Panc1 (cell line): ENCODE results near the gene QRICH1. TPM values are rescaled to one million over a fixed set of nuclear protein-coding genes. Genes with fewer than 3 reads are reported as not detected.

Experiments used
- ATAC-seq: fragments of 200-7000 bp; cut with Tn5 transposase; 2 replicates; pipeline ENCODE4 v1.9.1; 2020; ENCODE audit warnings: mild to moderate bottlenecking, moderate library complexity
- BruUV-seq: library from RNA; stranded (reverse); fragments of 400-500 nt; replicated peaks from 2 replicates; lab custom pipeline; 2021; lab: Mats Ljungman, UMichigan
- CTCF ChIA-PET: fragments of 300-600 bp; sonication (Branson Sonifier 250); formaldehyde crosslinking; loops from one replicate; lab custom pipeline; 2022; ENCODE audit warnings: antibody characterized with exemption; lab: Charles Lee
- POLR2A ChIA-PET: fragments of 300-600 bp; sonication (Branson Sonifier 250); formaldehyde crosslinking; loops from one replicate; lab custom pipeline; 2022; ENCODE audit warnings: antibody characterized with exemption; lab: Charles Lee
- DNase-seq: peaks from one replicate; pipeline ENCODE4 v3.0.0-alpha.2; 2010; ENCODE audit warnings: low read depth, low spot score
- H3K27ac ChIP-seq: 2 replicates; pipeline ENCODE4 v1.5.1; 2011; ENCODE audit warnings: mild to moderate bottlenecking, low read length, inconsistent platforms
- H3K27me3 ChIP-seq: fragments of 200-500 bp; sonication (Bioruptor generic); 2 replicates; pipeline ENCODE4 v1.6.0; 2014; ENCODE audit warnings: low read length, inconsistent platforms; ENCODE audit not compliant: control insufficient read depth, insufficient read depth
- H3K36me3 ChIP-seq: fragments of 200-500 bp; sonication (Bioruptor generic); 2 replicates; pipeline ENCODE4 v1.5.1; 2014; ENCODE audit warnings: inconsistent platforms, mild to moderate bottlenecking, low read length, moderate library complexity; ENCODE audit not compliant: control insufficient read depth, insufficient read depth
- H3K4me1 ChIP-seq: 2 replicates; pipeline ENCODE4 v1.5.1; 2011; ENCODE audit warnings: inconsistent platforms, mild to moderate bottlenecking, low read length, moderate library complexity; ENCODE audit not compliant: control insufficient read depth, insufficient read depth
- H3K4me3 ChIP-seq, 2 experiments: 2 replicates each; pipeline ENCODE4 v1.5.1; 2011 to 2012; ENCODE audit warnings: low read depth in 2 of 2, low read length in 2 of 2, mild to moderate bottlenecking in 2 of 2, inconsistent platforms in 1 of 2, moderate library complexity in 1 of 2
- H3K9me3 ChIP-seq: fragments of 200-500 bp; sonication (Bioruptor generic); 2 replicates; pipeline ENCODE4 v1.5.1; 2014; ENCODE audit warnings: low read depth, mild to moderate bottlenecking, inconsistent platforms, low read length, moderate library complexity; ENCODE audit not compliant: control insufficient read depth, insufficient read depth
- POLR2AphosphoS5 ChIP-seq: IDR thresholded peaks from 2 replicates; pipeline ENCODE4 v1.6.1; 2012; ENCODE audit warnings: mild to moderate bottlenecking, low read depth, low read length, moderate library complexity
- SIN3A ChIP-seq: IDR thresholded peaks from 2 replicates; pipeline ENCODE4 v1.6.1; 2012; ENCODE audit warnings: low read depth, mild to moderate bottlenecking, low read length, moderate library complexity, borderline replicate concordance; ENCODE audit not compliant: insufficient read depth
- TCF7L2 ChIP-seq: IDR thresholded peaks from 2 replicates; pipeline ENCODE4 v1.6.1; 2011; ENCODE audit warnings: mild to moderate bottlenecking, low read depth, low read length, inconsistent platforms
- in situ Hi-C: cut with HindIII; loops from 2 replicates; pipeline ENCODE4 v1.10.0; 2016; ENCODE audit warnings: low sequenced_read_pairs, low pct_unique_long_range_greater_than_20kb
- intact Hi-C: fragments of 100-400 bp; cut with micrococcal nuclease; formaldehyde crosslinking; loops from one replicate; pipeline ENCODE4 v1.10.0; 2022; ENCODE audit not compliant: unreplicated experiment
- total RNA-seq: library from RNA; stranded (reverse); gene quantifications from one replicate; pipeline ENCODE4 v1.2.1, GENCODE V29; 2021; ENCODE audit not compliant: unreplicated experiment
- TF ChIP-seq, protein P1 (sequence below): fragments of 450-650 bp; IDR thresholded peaks from 2 replicates; pipeline ENCODE4 v1.5.1; 2017; ENCODE audit warnings: mild to moderate bottlenecking
- TF ChIP-seq, protein P2 (sequence below), 2 experiments: IDR thresholded peaks; 2 replicates each; pipeline ENCODE4 v1.6.1; 2011 to 2012; ENCODE audit warnings: low read depth in 2 of 2, control low read depth in 1 of 2, low read length in 1 of 2, mild to moderate bottlenecking in 1 of 2, moderate library complexity in 1 of 2; ENCODE audit not compliant: insufficient read depth in 1 of 2

Gene QRICH1
- total RNA-seq, 1 experiment from 2014 or later = 79.9 TPM

DNA sequence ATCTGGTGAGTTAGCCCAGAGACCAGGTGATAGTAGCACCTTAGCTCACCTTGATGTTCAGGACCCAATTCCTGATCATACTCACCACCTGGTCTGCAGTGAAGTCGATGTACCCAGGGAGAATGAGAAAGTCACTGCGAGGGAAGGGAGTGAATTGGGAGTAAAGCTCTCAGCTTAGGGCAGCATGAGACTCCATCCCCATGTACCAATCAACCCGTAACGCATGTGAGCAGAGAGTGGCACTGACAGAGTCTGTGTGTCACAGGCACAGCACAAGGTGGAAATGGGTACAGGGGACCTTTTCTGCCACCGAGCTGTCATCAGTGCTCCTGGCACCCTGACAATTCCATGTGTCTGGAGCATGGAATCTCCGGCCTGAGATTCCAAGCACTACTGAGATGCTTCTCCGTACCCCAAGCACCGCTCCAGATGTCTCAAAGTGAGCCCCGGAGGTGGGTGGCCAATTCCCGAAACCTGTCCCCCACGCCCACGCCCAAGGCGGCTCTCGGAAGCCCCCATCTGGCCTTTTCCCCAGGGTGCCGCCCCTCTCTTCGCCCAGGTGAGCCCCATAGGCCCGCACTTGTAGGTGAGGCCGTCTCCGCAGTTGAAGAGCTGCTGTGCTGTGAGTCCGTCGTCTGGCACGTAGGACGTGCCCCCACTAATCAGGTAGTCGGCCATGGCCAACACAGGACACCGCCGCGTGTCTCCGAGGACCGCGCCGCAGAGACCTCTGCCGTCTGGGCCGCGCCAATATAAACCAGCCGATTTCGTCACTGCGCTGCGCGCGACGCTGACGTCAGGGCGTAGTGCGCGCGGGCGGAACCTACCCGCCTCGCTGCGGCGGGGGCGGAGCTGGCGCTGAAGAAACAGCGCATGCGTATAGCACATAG, 65.0 kb downstream of the QRICH1 start, which contains the start of gene IMPDH2:
Gene IMPDH2 (minus strand): TSS at position 726 of the 890 bp plus-strand sequence. CDS start 48 bp downstream, at position 678.
- Histone ChIP-seq H3K36me3 (peaks cover 12% of the 10 kb centered on the region), H3K9me3 (no peaks in the 10 kb centered on the region), H3K27me3 (no peaks in the 10 kb centered on the region), H3K4me3 (peak within 1 kb of the TSS; percentile 50 to 79), H3K27ac (peak within 1 kb of the TSS; percentile 79), H3K4me1 (peaks cover 29% of the 10 kb centered on the region)
- no TSS peak for BruUV-seq
- DNase-seq (peak; percentile 71), ATAC-seq (peak; percentile 91)
- ChIA-PET CTCF (no interaction called here), POLR2A (interaction anchor here (0.6 to 0.7 kb wide), 3 partner anchors 65 to 195 kb away, joined by 3 read pairs; partner anchors contain the start of gene QRICH1)
- TF ChIP-seq, protein P1, sequence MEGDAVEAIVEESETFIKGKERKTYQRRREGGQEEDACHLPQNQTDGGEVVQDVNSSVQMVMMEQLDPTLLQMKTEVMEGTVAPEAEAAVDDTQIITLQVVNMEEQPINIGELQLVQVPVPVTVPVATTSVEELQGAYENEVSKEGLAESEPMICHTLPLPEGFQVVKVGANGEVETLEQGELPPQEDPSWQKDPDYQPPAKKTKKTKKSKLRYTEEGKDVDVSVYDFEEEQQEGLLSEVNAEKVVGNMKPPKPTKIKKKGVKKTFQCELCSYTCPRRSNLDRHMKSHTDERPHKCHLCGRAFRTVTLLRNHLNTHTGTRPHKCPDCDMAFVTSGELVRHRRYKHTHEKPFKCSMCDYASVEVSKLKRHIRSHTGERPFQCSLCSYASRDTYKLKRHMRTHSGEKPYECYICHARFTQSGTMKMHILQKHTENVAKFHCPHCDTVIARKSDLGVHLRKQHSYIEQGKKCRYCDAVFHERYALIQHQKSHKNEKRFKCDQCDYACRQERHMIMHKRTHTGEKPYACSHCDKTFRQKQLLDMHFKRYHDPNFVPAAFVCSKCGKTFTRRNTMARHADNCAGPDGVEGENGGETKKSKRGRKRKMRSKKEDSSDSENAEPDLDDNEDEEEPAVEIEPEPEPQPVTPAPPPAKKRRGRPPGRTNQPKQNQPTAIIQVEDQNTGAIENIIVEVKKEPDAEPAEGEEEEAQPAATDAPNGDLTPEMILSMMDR = no peak
- no peak for TF ChIP-seq TCF7L2
- TF ChIP-seq POLR2AphosphoS5 = peak; percentile 99
- TF ChIP-seq SIN3A = peak; percentile 67; the same call in 1 of the 2 replicates
- TF ChIP-seq, protein P2, sequence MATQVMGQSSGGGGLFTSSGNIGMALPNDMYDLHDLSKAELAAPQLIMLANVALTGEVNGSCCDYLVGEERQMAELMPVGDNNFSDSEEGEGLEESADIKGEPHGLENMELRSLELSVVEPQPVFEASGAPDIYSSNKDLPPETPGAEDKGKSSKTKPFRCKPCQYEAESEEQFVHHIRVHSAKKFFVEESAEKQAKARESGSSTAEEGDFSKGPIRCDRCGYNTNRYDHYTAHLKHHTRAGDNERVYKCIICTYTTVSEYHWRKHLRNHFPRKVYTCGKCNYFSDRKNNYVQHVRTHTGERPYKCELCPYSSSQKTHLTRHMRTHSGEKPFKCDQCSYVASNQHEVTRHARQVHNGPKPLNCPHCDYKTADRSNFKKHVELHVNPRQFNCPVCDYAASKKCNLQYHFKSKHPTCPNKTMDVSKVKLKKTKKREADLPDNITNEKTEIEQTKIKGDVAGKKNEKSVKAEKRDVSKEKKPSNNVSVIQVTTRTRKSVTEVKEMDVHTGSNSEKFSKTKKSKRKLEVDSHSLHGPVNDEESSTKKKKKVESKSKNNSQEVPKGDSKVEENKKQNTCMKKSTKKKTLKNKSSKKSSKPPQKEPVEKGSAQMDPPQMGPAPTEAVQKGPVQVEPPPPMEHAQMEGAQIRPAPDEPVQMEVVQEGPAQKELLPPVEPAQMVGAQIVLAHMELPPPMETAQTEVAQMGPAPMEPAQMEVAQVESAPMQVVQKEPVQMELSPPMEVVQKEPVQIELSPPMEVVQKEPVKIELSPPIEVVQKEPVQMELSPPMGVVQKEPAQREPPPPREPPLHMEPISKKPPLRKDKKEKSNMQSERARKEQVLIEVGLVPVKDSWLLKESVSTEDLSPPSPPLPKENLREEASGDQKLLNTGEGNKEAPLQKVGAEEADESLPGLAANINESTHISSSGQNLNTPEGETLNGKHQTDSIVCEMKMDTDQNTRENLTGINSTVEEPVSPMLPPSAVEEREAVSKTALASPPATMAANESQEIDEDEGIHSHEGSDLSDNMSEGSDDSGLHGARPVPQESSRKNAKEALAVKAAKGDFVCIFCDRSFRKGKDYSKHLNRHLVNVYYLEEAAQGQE (IDR thresholded peaks at IDR 0.05; ENCODE audit: insufficient read depth in 1 of 2, low read depth in 2 of 2, low read length in 1 of 2) = no peak
- in situ Hi-C loops = no loop called here
- intact Hi-C loops = no loop called here

DNA sequence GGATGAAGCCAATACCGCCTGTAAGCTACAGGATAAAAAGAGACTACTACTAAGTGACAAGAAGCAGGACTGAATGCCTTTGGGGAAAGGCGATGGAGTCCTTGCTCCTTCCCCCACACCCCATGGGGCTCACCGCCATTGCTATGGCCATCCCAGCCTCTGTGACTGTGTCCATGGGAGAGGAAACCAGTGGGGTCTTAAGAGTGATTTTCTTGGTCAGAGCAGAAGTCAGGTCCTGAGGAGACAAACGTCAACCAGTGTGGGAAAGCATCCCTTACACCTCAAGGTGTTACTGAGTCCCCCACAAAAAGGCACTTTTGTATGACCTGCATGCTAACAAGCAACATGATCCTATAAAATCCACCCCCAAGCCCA, 65.6 kb downstream of the QRICH1 start:
- intact Hi-C loops = no loop called here
- H3K4me1 ChIP-seq = peaks cover 32% of the 10 kb centered on the region
- ChIA-PET POLR2A (interaction anchor here (0.6 to 0.7 kb wide), 2 partner anchors 66 to 105 kb away, joined by 3 read pairs; partner anchors contain the start of gene QRICH1), CTCF (no interaction called here)
- H3K36me3 ChIP-seq = peaks cover 12% of the 10 kb centered on the region
- no peaks in the 10 kb centered on the region for H3K9me3 ChIP-seq
- no peaks in the 10 kb centered on the region for H3K27me3 ChIP-seq
- in situ Hi-C loops = no loop called here
- TF ChIP-seq, protein P1 = no peak
- TF ChIP-seq TCF7L2 (no peak), POLR2AphosphoS5 (no peak), SIN3A (no peak)
- TF ChIP-seq, protein P2 (IDR thresholded peaks at IDR 0.05; ENCODE audit: insufficient read depth in 1 of 2, low read depth in 2 of 2, low read length in 1 of 2) = no peak
- H3K4me3 ChIP-seq = peak overlapping the region; percentile 50 to 79
- H3K27ac ChIP-seq = peak overlapping the region; percentile 79
- no TSS peak for BruUV-seq
- ATAC-seq (no peak), DNase-seq (no peak)
